B cell (primary cell): ENCODE measurements around the gene MAP2K1.

ENCODE experiments used
- CTCF ChIP-seq: fragments of 200-600 bp; IDR thresholded peaks from one replicate; pipeline ENCODE4 v1.8.0; 2022; ENCODE audit warnings: antibody characterized with exemption, mild to moderate bottlenecking
- EZH2 ChIP-seq: IDR thresholded peaks from 2 replicates; pipeline ENCODE4 v1.6.1; 2012; ENCODE audit warnings: borderline replicate concordance, low read depth, mild to moderate bottlenecking, moderate library complexity, low read length; ENCODE audit not compliant: insufficient read depth, poor library complexity, severe bottlenecking

GRCh38 chr15:66413579-66413978 lies 26.9 kb downstream of the MAP2K1 start:
- TF ChIP-seq CTCF (no peak), EZH2 (no peak)
